ENCODE data around the gene HOXA7.
A peak's percentile ranks its signal among the peaks of the same experiment; 100 is the strongest.

The HOXA7 gene

GRCh38 chr7:27164367-27165088 is 8.1 kb upstream of the HOXA7 start:
- H3K27me3 Mint-ChIP-seq, result peaks cover 89% of the 10 kb centered on the region
- peak; percentile 53 for DNase-seq
- peak overlapping the region; percentile 59 for H3K27ac Mint-ChIP-seq
- peak overlapping the region; percentile 20 for H3K4me3 Mint-ChIP-seq
- peaks cover 37% of the 10 kb centered on the region for H3K4me1 Mint-ChIP-seq (ENCODE audit: low read depth)
- H3K36me3 Mint-ChIP-seq (ENCODE audit: low read depth), result no peaks in the 10 kb centered on the region
- H3K9me3 Mint-ChIP-seq, result no peaks in the 10 kb centered on the region

GRCh38 chr7:27164045-27164366 is 7.5 kb upstream of the HOXA7 start:
- Mint-ChIP-seq H3K27me3 (peaks cover 89% of the 10 kb centered on the region), H3K4me1 (ENCODE audit: low read depth) (peaks cover 37% of the 10 kb centered on the region), H3K9me3 (no peaks in the 10 kb centered on the region), H3K4me3 (no peak overlapping the region), H3K27ac (peak overlapping the region; percentile 3), H3K36me3 (ENCODE audit: low read depth) (no peaks in the 10 kb centered on the region)
- DNase-seq, result no peak

- H3K27me3 Mint-ChIP-seq, result peaks cover 89% of the 10 kb centered on the region
- DNase-seq, result peak; percentile 30
- H3K4me1 Mint-ChIP-seq (ENCODE audit: low read depth), result peaks cover 35% of the 10 kb centered on the region
- no peak overlapping the region for H3K4me3 Mint-ChIP-seq
- H3K9me3 Mint-ChIP-seq, result no peaks in the 10 kb centered on the region
- H3K27ac Mint-ChIP-seq, result no peak overlapping the region
- no peaks in the 10 kb centered on the region for H3K36me3 Mint-ChIP-seq (ENCODE audit: low read depth)
Measured at GRCh38 chr7:27163288-27164044, 7.0 kb upstream of the HOXA7 start.

- peaks cover 37% of the 10 kb centered on the region for H3K4me1 Mint-ChIP-seq (ENCODE audit: low read depth)
- no peak overlapping the region for H3K27ac Mint-ChIP-seq
- H3K9me3 Mint-ChIP-seq, result no peaks in the 10 kb centered on the region
- H3K36me3 Mint-ChIP-seq (ENCODE audit: low read depth), result no peaks in the 10 kb centered on the region
- no peak overlapping the region for H3K4me3 Mint-ChIP-seq
- DNase-seq, result no peak
- peaks cover 89% of the 10 kb centered on the region for H3K27me3 Mint-ChIP-seq
Measured at GRCh38 chr7:27162561-27163287, 6.2 kb upstream of the HOXA7 start.

- DNase-seq, result peak; percentile 31
- no peak overlapping the region for H3K4me3 Mint-ChIP-seq
- no peaks in the 10 kb centered on the region for H3K9me3 Mint-ChIP-seq
- H3K36me3 Mint-ChIP-seq (ENCODE audit: low read depth), result no peaks in the 10 kb centered on the region
- H3K4me1 Mint-ChIP-seq (ENCODE audit: low read depth), result peaks cover 37% of the 10 kb centered on the region
- H3K27ac Mint-ChIP-seq, result no peak overlapping the region
- peaks cover 89% of the 10 kb centered on the region for H3K27me3 Mint-ChIP-seq
Measured at GRCh38 chr7:27161721-27162560, 5.5 kb upstream of the HOXA7 start.

GRCh38 chr7:27161214-27161720 is 4.8 kb upstream of the HOXA7 start:
- no peaks in the 10 kb centered on the region for H3K36me3 Mint-ChIP-seq (ENCODE audit: low read depth)
- H3K4me1 Mint-ChIP-seq (ENCODE audit: low read depth), result peaks cover 38% of the 10 kb centered on the region
- peak overlapping the region; percentile 69 for H3K4me3 Mint-ChIP-seq
- no peaks in the 10 kb centered on the region for H3K9me3 Mint-ChIP-seq
- no peak overlapping the region for H3K27ac Mint-ChIP-seq
- no peak for DNase-seq
- peaks cover 88% of the 10 kb centered on the region for H3K27me3 Mint-ChIP-seq

- H3K9me3 Mint-ChIP-seq, result no peaks in the 10 kb centered on the region
Measured at GRCh38 chr7:27160546-27161213, 4.2 kb upstream of the HOXA7 start.

GRCh38 chr7:27160145-27160545 is 3.7 kb upstream of the HOXA7 start:
- Mint-ChIP-seq H3K27me3 (peaks cover 90% of the 10 kb centered on the region), H3K9me3 (no peaks in the 10 kb centered on the region), H3K36me3 (ENCODE audit: low read depth) (no peaks in the 10 kb centered on the region), H3K4me3 (peak overlapping the region; percentile 56), H3K4me1 (ENCODE audit: low read depth) (peaks cover 40% of the 10 kb centered on the region), H3K27ac (no peak overlapping the region)
- DNase-seq, result peak; percentile 60

More at GRCh38 chr7:27160546-27161213, 4.2 kb upstream of the HOXA7 start:
- H3K4me1 Mint-ChIP-seq (ENCODE audit: low read depth), result peaks cover 38% of the 10 kb centered on the region
- peak overlapping the region; percentile 69 for H3K4me3 Mint-ChIP-seq
- no peaks in the 10 kb centered on the region for H3K36me3 Mint-ChIP-seq (ENCODE audit: low read depth)
- peaks cover 89% of the 10 kb centered on the region for H3K27me3 Mint-ChIP-seq
- peak; percentile 92 for DNase-seq
- no peak overlapping the region for H3K27ac Mint-ChIP-seq

GRCh38 chr7:27159266-27160144 is 3.0 kb upstream of the HOXA7 start:
- Mint-ChIP-seq H3K27ac (no peak overlapping the region), H3K9me3 (no peaks in the 10 kb centered on the region), H3K4me3 (peak overlapping the region; percentile 15), H3K4me1 (ENCODE audit: low read depth) (peaks cover 43% of the 10 kb centered on the region), H3K27me3 (peaks cover 92% of the 10 kb centered on the region), H3K36me3 (ENCODE audit: low read depth) (no peaks in the 10 kb centered on the region)
- DNase-seq, result peak; percentile 31

- no peak overlapping the region for H3K4me3 Mint-ChIP-seq
- H3K27ac Mint-ChIP-seq, result no peak overlapping the region
- DNase-seq, result peak; percentile 39
- no peaks in the 10 kb centered on the region for H3K36me3 Mint-ChIP-seq (ENCODE audit: low read depth)
- no peaks in the 10 kb centered on the region for H3K9me3 Mint-ChIP-seq
- peaks cover 92% of the 10 kb centered on the region for H3K27me3 Mint-ChIP-seq
- peaks cover 43% of the 10 kb centered on the region for H3K4me1 Mint-ChIP-seq (ENCODE audit: low read depth)
Measured at GRCh38 chr7:27158436-27159265, 2.2 kb upstream of the HOXA7 start.

GRCh38 chr7:27157702-27158431 is 1.4 kb upstream of the HOXA7 start:
- H3K36me3 Mint-ChIP-seq (ENCODE audit: low read depth), result no peaks in the 10 kb centered on the region
- H3K27ac Mint-ChIP-seq, result peak overlapping the region; percentile 85
- H3K9me3 Mint-ChIP-seq, result no peaks in the 10 kb centered on the region
- peak; percentile 35 for DNase-seq
- H3K4me1 Mint-ChIP-seq (ENCODE audit: low read depth), result peaks cover 43% of the 10 kb centered on the region
- H3K4me3 Mint-ChIP-seq, result no peak overlapping the region
- peaks cover 92% of the 10 kb centered on the region for H3K27me3 Mint-ChIP-seq
